LNCAP (cell line): ENCODE results near the gene MICAL2.

Source experiments
- TF ChIP-seq, protein P1 (sequence below): fragments of 450-650 bp; IDR thresholded peaks from 2 replicates; pipeline ENCODE4 v1.5.1; 2017; ENCODE audit warnings: mild to moderate bottlenecking

The MICAL2 gene

DNA sequence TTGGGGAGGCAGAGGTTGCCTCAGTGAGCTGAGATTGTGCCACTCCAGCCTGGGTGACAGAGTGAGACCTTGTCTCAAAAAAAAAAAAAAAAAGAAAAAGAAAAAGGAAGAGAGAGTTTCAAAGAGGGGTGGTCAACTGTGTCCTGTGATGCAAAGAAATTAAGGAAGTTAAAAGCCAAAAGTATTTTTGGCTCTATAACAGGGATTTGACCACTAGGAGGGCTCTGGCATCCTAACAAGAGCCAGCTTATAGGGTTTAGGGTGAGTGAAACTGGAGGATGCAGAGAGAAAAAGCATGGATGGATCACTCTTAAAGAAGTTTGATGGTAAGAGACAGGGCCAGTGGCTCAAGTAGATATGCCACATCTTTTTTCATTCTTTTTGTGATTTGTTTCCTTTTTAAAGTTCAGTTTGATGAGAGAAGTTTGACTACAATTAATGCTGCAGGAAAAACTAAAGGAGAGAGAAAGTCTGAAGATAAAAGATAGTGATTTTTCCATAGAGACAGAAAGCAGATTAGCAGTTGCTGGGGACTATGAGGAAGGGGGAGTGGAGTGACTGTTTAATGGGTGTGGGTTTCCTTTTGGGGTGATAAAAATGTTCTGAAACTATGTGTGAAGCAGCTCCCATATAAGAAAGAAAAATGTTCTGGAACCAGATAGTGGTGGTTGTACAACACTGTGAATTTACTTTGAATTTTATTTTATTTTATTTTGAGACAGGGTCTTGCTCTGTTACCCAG, 11.1 kb upstream of the MICAL2 start:
- TF ChIP-seq, protein P1, sequence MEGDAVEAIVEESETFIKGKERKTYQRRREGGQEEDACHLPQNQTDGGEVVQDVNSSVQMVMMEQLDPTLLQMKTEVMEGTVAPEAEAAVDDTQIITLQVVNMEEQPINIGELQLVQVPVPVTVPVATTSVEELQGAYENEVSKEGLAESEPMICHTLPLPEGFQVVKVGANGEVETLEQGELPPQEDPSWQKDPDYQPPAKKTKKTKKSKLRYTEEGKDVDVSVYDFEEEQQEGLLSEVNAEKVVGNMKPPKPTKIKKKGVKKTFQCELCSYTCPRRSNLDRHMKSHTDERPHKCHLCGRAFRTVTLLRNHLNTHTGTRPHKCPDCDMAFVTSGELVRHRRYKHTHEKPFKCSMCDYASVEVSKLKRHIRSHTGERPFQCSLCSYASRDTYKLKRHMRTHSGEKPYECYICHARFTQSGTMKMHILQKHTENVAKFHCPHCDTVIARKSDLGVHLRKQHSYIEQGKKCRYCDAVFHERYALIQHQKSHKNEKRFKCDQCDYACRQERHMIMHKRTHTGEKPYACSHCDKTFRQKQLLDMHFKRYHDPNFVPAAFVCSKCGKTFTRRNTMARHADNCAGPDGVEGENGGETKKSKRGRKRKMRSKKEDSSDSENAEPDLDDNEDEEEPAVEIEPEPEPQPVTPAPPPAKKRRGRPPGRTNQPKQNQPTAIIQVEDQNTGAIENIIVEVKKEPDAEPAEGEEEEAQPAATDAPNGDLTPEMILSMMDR: no peak

DNA sequence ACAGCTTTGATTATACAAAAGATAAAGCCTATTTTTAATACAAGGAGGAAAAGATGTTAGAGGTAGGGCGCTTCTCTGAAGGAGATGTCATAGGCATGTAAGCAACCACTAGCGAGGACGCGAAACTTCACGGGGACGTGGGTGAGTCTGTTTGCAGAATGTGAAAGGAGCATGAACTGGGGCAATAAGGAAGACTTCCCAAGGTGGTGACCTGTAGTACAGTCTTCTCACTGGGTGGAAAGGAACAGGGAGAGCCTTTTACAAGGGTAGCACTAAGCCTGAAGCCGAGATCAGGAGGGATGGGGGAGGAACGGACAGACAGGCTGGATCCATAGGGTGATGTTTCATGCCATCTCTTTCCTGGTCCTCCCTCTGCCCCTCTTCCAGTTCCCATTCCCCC, 10.0 kb upstream of the MICAL2 start:
- TF ChIP-seq, protein P1: no peak

DNA sequence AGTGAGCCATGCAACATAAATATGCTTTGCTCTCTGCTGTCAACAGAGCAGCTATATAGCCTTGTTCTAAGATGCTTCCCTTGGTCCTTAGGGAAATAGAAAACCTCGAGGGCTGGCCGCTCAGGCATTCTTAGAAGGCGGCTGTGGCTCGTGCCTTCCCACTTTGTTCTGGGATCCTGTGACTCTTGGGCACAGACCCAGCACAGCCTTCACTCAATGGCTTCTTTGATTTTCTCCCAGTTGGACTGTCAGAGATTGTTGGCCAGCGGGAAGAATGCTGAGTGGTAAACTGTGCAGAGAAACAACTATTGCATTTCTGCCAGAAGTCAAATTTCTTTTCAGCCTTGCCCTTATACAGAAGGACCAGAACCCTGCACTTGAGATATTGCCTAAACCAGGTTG, 9.5 kb upstream of the MICAL2 start:
- TF ChIP-seq, protein P1: no peak

DNA sequence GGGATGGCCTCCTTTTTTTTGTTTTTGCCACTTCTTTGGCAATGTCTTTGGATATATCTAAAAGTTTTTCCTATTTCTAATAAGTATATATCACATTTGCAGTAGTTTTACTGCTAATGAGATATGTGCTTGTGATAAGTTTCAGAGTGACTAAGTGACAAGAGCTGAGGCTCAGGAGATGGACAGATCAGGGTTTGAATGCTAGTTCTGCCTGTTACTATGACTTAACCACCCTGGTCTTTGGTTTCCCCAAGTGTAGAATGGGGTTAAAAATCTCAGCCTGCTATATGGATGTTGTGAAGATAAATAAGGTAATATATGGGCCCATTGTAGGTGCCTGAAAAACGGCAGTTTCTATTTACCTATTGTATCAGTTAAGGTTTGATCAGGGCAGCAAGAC, 9.1 kb upstream of the MICAL2 start:
- TF ChIP-seq, protein P1: no peak

GRCh38 chr11:12102588-12103410, 7.6 kb upstream of the MICAL2 start:
- TF ChIP-seq, protein P1: no peak

GRCh38 chr11:12103411-12104225, 6.8 kb upstream of the MICAL2 start:
- TF ChIP-seq, protein P1: no peak

GRCh38 chr11:12105471-12105870, 4.9 kb upstream of the MICAL2 start:
- TF ChIP-seq, protein P1: no peak
